ENCODE measurements around the gene GVQW3. TPM values are rescaled to one million over a fixed set of nuclear protein-coding genes. Genes with fewer than 3 reads are reported as not detected.

The GVQW3 gene
- total and polyA plus RNA-seq, 2 donors (not counting 1 experiment from before 2014, with no cell fraction given) = 3.5 to 8.2 TPM

DNA sequence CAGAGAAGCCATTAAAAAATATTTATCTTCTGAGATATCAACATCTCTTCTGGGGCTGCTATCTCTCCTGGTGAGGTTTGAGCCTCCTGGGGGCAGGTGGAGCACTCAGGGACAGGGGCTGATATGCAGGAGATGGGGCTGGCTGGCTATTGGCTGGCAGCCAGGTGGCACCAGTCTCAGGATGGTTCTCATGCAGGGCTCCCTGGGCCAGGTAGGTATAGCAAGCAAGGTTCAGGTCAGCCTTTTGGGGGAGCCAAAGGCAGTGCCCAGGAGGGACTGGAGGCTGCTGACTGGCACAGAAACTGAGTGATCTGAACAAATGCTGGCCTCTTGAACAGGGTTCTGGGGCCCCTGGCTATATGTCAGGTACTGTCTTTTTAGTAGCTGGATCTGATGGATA is 34.0 kb downstream of the GVQW3 start:
- H3K79me2 ChIP-seq (ENCODE audit: control insufficient read depth, insufficient read depth, low read length) = no peaks in the 10 kb centered on the region
- H3K36me3 ChIP-seq (replicated peaks in 1 of 2; ENCODE audit: control extremely low read depth in 1 of 2, control insufficient read depth in 1 of 2, extremely low read depth in 1 of 2, insufficient read depth in 2 of 2, low read length in 1 of 2) = no peaks in the 10 kb centered on the region
- ATAC-seq (ENCODE audit: low read depth) (no peak), DNase-seq (no peak)
- Mint-ChIP-seq H3K4me1 (no peaks in the 10 kb centered on the region), H3K4me3 (no peak overlapping the region), H3K27ac (no peak overlapping the region), H3K27me3 (peaks cover 18% of the 10 kb centered on the region), H3K9me3 (ENCODE audit: insufficient read depth) (no peaks in the 10 kb centered on the region)
- no peak overlapping the region for H3K9ac ChIP-seq (ENCODE audit: low read length)
- no peak overlapping the region for H3K27ac ChIP-seq (ENCODE audit: low read length in 2 of 2)
- H4K20me1 ChIP-seq (ENCODE audit: control insufficient read depth, insufficient read depth, low read length, poor library complexity, severe bottlenecking) = no peaks in the 10 kb centered on the region
- H2AFZ ChIP-seq (ENCODE audit: insufficient read depth, low read depth, low read length, poor library complexity, severe bottlenecking) = no peak overlapping the region
- H3K4me2 ChIP-seq (replicated peaks; ENCODE audit: low read depth, low read length, poor library complexity, severe bottlenecking) = no peak overlapping the region
- POLR2A ChIA-PET = no interaction called here
- no peak overlapping the region for H3K4me3 ChIP-seq (ENCODE audit: control extremely low read depth in 1 of 5, extremely low read depth in 1 of 5, insufficient read depth in 1 of 5, low read depth in 2 of 5, low read length in 4 of 5)
- no peaks in the 10 kb centered on the region for H3K9me3 ChIP-seq (ENCODE audit: control extremely low read depth in 1 of 3, control insufficient read depth in 2 of 3, insufficient read depth in 1 of 3, low read length in 2 of 3)
- H3K27me3 ChIP-seq (replicated peaks in 1 of 4; ENCODE audit: control extremely low read depth in 1 of 4, control insufficient read depth in 3 of 4, insufficient read depth in 4 of 4, low read length in 3 of 4) = peaks cover 0 to 3% (median 0%) of the 10 kb centered on the region in 4 experiments
- no peaks in the 10 kb centered on the region for H3K4me1 ChIP-seq (ENCODE audit: control insufficient read depth in 2 of 2, insufficient read depth in 2 of 2, low read length in 2 of 2)
- CTCF ChIA-PET = no interaction called here
- no peak for TF ChIP-seq EZH2 (IDR thresholded peaks at IDR 0.05; ENCODE audit: borderline replicate concordance, insufficient read depth, low read depth, low read length, poor library complexity, severe bottlenecking)
- TF ChIP-seq, protein P1, sequence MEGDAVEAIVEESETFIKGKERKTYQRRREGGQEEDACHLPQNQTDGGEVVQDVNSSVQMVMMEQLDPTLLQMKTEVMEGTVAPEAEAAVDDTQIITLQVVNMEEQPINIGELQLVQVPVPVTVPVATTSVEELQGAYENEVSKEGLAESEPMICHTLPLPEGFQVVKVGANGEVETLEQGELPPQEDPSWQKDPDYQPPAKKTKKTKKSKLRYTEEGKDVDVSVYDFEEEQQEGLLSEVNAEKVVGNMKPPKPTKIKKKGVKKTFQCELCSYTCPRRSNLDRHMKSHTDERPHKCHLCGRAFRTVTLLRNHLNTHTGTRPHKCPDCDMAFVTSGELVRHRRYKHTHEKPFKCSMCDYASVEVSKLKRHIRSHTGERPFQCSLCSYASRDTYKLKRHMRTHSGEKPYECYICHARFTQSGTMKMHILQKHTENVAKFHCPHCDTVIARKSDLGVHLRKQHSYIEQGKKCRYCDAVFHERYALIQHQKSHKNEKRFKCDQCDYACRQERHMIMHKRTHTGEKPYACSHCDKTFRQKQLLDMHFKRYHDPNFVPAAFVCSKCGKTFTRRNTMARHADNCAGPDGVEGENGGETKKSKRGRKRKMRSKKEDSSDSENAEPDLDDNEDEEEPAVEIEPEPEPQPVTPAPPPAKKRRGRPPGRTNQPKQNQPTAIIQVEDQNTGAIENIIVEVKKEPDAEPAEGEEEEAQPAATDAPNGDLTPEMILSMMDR (IDR thresholded peaks at IDR 0.05) = no peak
- intact Hi-C loops (cut with micrococcal nuclease) = no loop called here

DNA sequence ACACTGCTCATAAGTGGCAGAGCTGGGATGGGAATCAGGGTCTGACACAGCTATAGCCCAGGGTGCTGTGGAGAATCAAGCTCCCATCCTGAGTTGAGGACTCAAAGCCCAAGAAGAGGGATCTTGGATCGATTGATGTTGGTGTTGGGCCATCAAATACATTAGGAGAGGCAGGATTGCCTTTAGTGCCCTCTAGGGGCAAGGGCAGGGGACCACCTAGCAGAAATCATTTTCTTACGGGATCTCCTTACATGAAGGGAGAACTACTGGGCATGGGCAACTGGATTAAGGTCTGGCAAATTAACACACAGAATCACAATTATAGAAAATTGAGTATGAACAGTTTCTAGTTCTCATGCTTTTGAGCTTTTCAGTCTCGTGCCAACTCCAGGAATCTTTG is 38.8 kb downstream of the GVQW3 start:
- H3K27ac Mint-ChIP-seq = no peak overlapping the region
- Histone ChIP-seq H3K9me3 (ENCODE audit: control extremely low read depth in 1 of 3, control insufficient read depth in 2 of 3, insufficient read depth in 1 of 3, low read length in 2 of 3) (no peaks in the 10 kb centered on the region), H2AFZ (ENCODE audit: insufficient read depth, low read depth, low read length, poor library complexity, severe bottlenecking) (no peak overlapping the region), H3K9ac (ENCODE audit: low read length) (no peak overlapping the region), H3K4me3 (ENCODE audit: control extremely low read depth in 1 of 5, extremely low read depth in 1 of 5, insufficient read depth in 1 of 5, low read depth in 2 of 5, low read length in 4 of 5) (no peak overlapping the region), H3K4me1 (ENCODE audit: control insufficient read depth in 2 of 2, insufficient read depth in 2 of 2, low read length in 2 of 2) (peaks cover 0 to 3% of the 10 kb centered on the region in 2 donors), H3K79me2 (ENCODE audit: control insufficient read depth, insufficient read depth, low read length) (no peaks in the 10 kb centered on the region), H3K27me3 (replicated peaks in 1 of 4; ENCODE audit: control extremely low read depth in 1 of 4, control insufficient read depth in 3 of 4, insufficient read depth in 4 of 4, low read length in 3 of 4) (peaks cover 0 to 3% (median 0%) of the 10 kb centered on the region in 4 experiments), H3K36me3 (replicated peaks in 1 of 2; ENCODE audit: control extremely low read depth in 1 of 2, control insufficient read depth in 1 of 2, extremely low read depth in 1 of 2, insufficient read depth in 2 of 2, low read length in 1 of 2) (no peaks in the 10 kb centered on the region), H3K4me2 (replicated peaks; ENCODE audit: low read depth, low read length, poor library complexity, severe bottlenecking) (no peak overlapping the region), H4K20me1 (ENCODE audit: control insufficient read depth, insufficient read depth, low read length, poor library complexity, severe bottlenecking) (no peaks in the 10 kb centered on the region), H3K27ac (ENCODE audit: low read length in 2 of 2) (no peak overlapping the region)
- no peaks in the 10 kb centered on the region for H3K9me3 Mint-ChIP-seq (ENCODE audit: insufficient read depth)
- no peak overlapping the region for H3K4me3 Mint-ChIP-seq
- WGBS (ENCODE audit: insufficient coverage) = 33% methylated on average over 1 of the region's 3 CpGs
- peaks cover 4% of the 10 kb centered on the region for H3K4me1 Mint-ChIP-seq
- H3K27me3 Mint-ChIP-seq = peaks cover 9% of the 10 kb centered on the region
- POLR2A ChIA-PET = no interaction called here
- intact Hi-C loops (cut with micrococcal nuclease) = no loop called here
- CTCF ChIA-PET = interaction anchor here (0.5 to 3.1 kb wide), 4 partner anchors 13 to 261 kb away, joined by 3 to 12 read pairs (median 5); no protein-coding TSS in a partner anchor
- TF ChIP-seq, protein P1 (IDR thresholded peaks at IDR 0.05) = peak; percentile 67
- TF ChIP-seq EZH2 (IDR thresholded peaks at IDR 0.05; ENCODE audit: borderline replicate concordance, insufficient read depth, low read depth, low read length, poor library complexity, severe bottlenecking) = no peak
- ATAC-seq (ENCODE audit: low read depth) (no peak), DNase-seq (peak; percentile 31)

Data from B cell (primary cell).